HEK293T (cell line): Measurements from ENCODE around the gene RNF220.

Source experiments
- CTCF ChIA-PET: fragments of 350-600 bp; formaldehyde crosslinking; extraction: SDS; loops from one replicate; lab custom pipeline; 2021; ENCODE audit warnings: antibody characterized with exemption, inconsistent platforms; lab: Yijun Ruan, JAX
- POLR2A ChIA-PET: fragments of 350-600 bp; formaldehyde crosslinking; extraction: SDS; loops from one replicate; lab custom pipeline; 2020; ENCODE audit warnings: antibody characterized with exemption, inconsistent platforms; lab: Yijun Ruan, JAX
- DNase-seq: peaks from one replicate; pipeline ENCODE4 v3.0.0; 2012; ENCODE audit warnings: mixed read lengths; ENCODE audit errors: extremely low spot score
- ARNT ChIP-seq: fragments of 450-650 bp; IDR thresholded peaks from 2 replicates; pipeline ENCODE4 v1.6.1; 2017; ENCODE audit warnings: mild to moderate bottlenecking
- BHLHE40 ChIP-seq: fragments of 450-650 bp; IDR thresholded peaks from 2 replicates; pipeline ENCODE4 v1.6.1; 2016; ENCODE audit warnings: mild to moderate bottlenecking, moderate library complexity, borderline replicate concordance
- CTBP1 ChIP-seq: fragments of 450-650 bp; IDR thresholded peaks from 2 replicates; pipeline ENCODE4 v1.6.1; 2016; ENCODE audit warnings: borderline replicate concordance
- ELF4 ChIP-seq: fragments of 450-650 bp; IDR thresholded peaks from 2 replicates; pipeline ENCODE4 v1.6.1; 2017; ENCODE audit warnings: antibody characterized with exemption
- FOXA1 ChIP-seq: fragments of 450-650 bp; IDR thresholded peaks from 2 replicates; pipeline ENCODE4 v1.6.1; 2016; ENCODE audit warnings: mild to moderate bottlenecking
- FOXK2 ChIP-seq: fragments of 450-650 bp; IDR thresholded peaks from 2 replicates; pipeline ENCODE4 v1.6.1; 2016; ENCODE audit warnings: mild to moderate bottlenecking
- FOXM1 ChIP-seq: fragments of 450-650 bp; IDR thresholded peaks from 2 replicates; pipeline ENCODE4 v1.6.1; 2017; ENCODE audit warnings: mild to moderate bottlenecking, borderline replicate concordance
- HDGF ChIP-seq: fragments of 450-650 bp; IDR thresholded peaks from 2 replicates; pipeline ENCODE4 v1.6.1; 2017; ENCODE audit warnings: antibody characterized with exemption, borderline replicate concordance
- L3MBTL2 ChIP-seq: fragments of 450-650 bp; conservative IDR thresholded peaks from 2 replicates; pipeline ENCODE4 v1.6.1; 2016; ENCODE audit warnings: mild to moderate bottlenecking
- LEF1 ChIP-seq: fragments of 450-650 bp; IDR thresholded peaks from 2 replicates; pipeline ENCODE4 v1.6.1; 2017; ENCODE audit warnings: mild to moderate bottlenecking, borderline replicate concordance
- NFRKB ChIP-seq: fragments of 450-650 bp; IDR thresholded peaks from 2 replicates; pipeline ENCODE4 v1.6.1; 2016; ENCODE audit warnings: mild to moderate bottlenecking, moderate library complexity
- SP1 ChIP-seq: fragments of 450-650 bp; IDR thresholded peaks from 2 replicates; pipeline ENCODE4 v1.6.1; 2017
- SUZ12 ChIP-seq: fragments of 450-650 bp; IDR thresholded peaks from 2 replicates; pipeline ENCODE4 v1.6.1; 2016; ENCODE audit warnings: mild to moderate bottlenecking
- TARDBP ChIP-seq: fragments of 450-650 bp; IDR thresholded peaks from 2 replicates; pipeline ENCODE4 v1.6.1; 2016
- ZNF384 ChIP-seq: fragments of 450-650 bp; IDR thresholded peaks from 2 replicates; pipeline ENCODE4 v1.6.1; 2016
- TF ChIP-seq, protein P1 (sequence below): fragments of 450-650 bp; IDR thresholded peaks from 2 replicates; pipeline ENCODE4 v1.6.1; 2016

The RNF220 gene

DNA sequence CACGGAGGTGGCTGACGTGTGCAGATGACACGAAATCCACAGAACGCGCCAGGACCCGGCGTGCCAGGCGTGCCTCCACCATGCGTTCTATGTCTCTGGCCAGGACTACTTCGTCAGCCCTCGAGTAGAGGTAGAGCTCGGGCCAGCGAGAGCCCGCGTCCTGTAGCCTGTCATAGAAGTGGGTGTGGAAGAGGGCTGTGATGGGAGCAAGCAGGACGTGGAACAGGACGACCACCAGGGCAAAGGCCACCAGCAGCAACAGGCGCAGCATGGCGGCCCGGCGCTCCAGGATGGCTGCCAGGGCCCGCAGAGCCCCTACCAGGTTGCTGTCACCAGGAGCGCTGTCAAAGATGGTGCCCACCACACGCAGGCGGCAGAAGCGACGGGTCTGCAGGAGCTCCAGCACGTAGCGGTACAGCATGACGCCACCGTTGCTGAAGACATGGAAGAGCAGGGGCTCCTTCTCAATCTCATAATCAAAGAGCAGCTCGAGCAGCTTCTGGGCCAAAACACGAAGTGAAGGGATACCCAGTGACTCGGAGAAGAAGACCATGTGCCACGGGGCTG is 249.6 kb downstream of the RNF220 start:
- TF ChIP-seq FOXM1 (no peak), FOXK2 (no peak), LEF1 (no peak), BHLHE40 (no peak), NFRKB (no peak), FOXA1 (no peak), SP1 (no peak), L3MBTL2 (no peak), CTBP1 (no peak), HDGF (no peak), ELF4 (no peak), TARDBP (no peak), ARNT (no peak), SUZ12 (no peak), ZNF384 (no peak)
- TF ChIP-seq, protein P1, sequence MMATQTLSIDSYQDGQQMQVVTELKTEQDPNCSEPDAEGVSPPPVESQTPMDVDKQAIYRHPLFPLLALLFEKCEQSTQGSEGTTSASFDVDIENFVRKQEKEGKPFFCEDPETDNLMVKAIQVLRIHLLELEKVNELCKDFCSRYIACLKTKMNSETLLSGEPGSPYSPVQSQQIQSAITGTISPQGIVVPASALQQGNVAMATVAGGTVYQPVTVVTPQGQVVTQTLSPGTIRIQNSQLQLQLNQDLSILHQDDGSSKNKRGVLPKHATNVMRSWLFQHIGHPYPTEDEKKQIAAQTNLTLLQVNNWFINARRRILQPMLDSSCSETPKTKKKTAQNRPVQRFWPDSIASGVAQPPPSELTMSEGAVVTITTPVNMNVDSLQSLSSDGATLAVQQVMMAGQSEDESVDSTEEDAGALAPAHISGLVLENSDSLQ, result no peak
- DNase-seq, result no peak
- ChIA-PET POLR2A (interaction anchor here (1.7 kb wide), 1 partner anchor 67 kb away, joined by 5 read pairs; no protein-coding TSS in a partner anchor), CTCF (interaction anchor here (1.2 kb wide), 1 partner anchor 51 kb away, joined by 4 read pairs; no protein-coding TSS in a partner anchor)

GRCh38 chr1:44655609-44656008 is 250.6 kb downstream of the RNF220 start:
- POLR2A ChIA-PET, result interaction anchor here (0.6 to 1.7 kb wide), 2 partner anchors 24 to 66 kb away, joined by 3 to 5 read pairs; no protein-coding TSS in a partner anchor
- TF ChIP-seq BHLHE40, result no peak
- TF ChIP-seq TARDBP, result no peak
- no peak for TF ChIP-seq ARNT
- CTCF ChIA-PET, result interaction anchor here (1.0 to 1.2 kb wide), 2 partner anchors 52 to 95 kb away, joined by 3 to 4 read pairs; no protein-coding TSS in a partner anchor
- peak; percentile 62 for DNase-seq

DNA sequence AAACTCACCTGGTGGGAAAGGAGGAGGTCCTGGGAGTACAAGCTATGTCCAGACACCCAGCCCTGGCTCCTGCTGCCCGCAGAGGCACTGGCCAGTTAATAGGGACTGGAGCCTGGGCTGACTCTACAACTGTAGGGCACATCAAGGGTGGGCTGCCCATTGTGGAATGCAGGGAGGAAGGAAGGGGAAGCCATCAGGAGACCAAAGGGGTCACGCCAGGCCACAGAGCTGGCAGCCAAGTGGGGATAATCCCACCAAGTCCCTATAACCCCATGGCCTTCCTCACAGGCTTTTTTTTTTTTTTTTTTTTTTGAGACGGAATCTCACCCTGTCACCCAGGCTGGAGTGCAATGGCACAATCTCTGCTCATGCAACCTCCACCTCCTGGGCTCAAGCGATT is 254.5 kb downstream of the RNF220 start:
- no peak for DNase-seq
- POLR2A ChIA-PET, result interaction anchor here (1.0 kb wide), 1 partner anchor 62 kb away, joined by 3 read pairs; no protein-coding TSS in a partner anchor
- CTCF ChIA-PET, result interaction anchor here (0.8 kb wide), 1 partner anchor 13 kb away, joined by 3 read pairs; no protein-coding TSS in a partner anchor
- no peak for TF ChIP-seq SUZ12
- TF ChIP-seq FOXK2, result no peak
- no peak for TF ChIP-seq NFRKB
- TF ChIP-seq ELF4, result no peak
- no peak for TF ChIP-seq HDGF
- no peak for TF ChIP-seq TARDBP
- no peak for TF ChIP-seq ARNT
- TF ChIP-seq L3MBTL2, result no peak
- no peak for TF ChIP-seq CTBP1
- TF ChIP-seq FOXA1, result no peak
- TF ChIP-seq BHLHE40, result no peak
- no peak for TF ChIP-seq LEF1
- TF ChIP-seq SP1, result no peak
- no peak for TF ChIP-seq ZNF384
- TF ChIP-seq, protein P1, result no peak
- TF ChIP-seq FOXM1, result no peak

GRCh38 chr1:44660176-44660575 is 255.1 kb downstream of the RNF220 start:
- POLR2A ChIA-PET, result no interaction called here
- CTCF ChIA-PET, result no interaction called here
- TF ChIP-seq SP1 (no peak), HDGF (no peak), ARNT (no peak)
- no peak for DNase-seq

DNA sequence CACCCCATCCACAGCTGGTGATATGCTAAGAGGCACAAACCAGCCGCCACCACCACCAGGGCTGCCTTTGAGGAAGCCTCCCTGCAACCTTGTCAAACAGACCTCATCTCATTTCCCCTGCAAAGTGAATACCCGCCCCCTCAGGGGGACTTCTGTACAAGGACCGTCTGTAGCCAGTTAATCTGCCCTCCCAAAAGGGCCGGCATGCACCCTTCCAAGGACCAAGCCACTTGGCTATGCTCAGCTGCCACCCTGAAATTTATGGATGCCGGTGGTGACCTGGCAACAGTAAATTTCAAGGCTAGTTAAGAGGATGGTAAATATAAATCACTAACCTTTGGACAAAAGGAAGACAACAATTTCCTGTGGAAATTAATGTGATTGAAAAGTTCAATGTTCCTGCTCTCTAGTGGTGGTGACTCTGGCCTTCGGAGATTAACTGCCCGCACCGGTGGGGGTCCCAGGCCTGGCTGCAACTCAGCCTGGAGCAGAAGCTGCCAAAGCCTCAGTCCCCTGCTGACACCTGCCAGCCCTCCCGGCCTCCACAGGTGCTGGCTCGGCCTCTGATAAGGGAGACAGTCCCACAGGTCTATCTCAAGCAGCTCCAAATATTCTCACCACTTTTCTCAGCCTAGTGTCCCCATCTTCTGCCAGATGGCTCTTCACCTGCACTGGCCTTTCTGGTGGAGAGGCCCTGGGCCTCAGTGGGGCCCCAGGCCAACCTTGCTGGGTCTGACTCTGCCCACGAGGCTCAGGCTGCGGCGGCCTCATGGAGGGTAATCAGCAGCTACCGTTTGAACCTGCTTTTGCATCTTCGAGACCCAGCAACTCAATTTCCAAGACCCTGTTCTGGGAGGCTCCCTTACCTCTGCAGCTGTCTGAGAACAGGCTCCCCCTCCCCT is 257.0 kb downstream of the RNF220 start:
- POLR2A ChIA-PET, result no interaction called here
- CTCF ChIA-PET, result interaction anchor here (0.6 to 1.2 kb wide), 3 partner anchors 10 to 492 kb away, joined by 3 to 4 read pairs (median 4); no protein-coding TSS in a partner anchor
- no peak for TF ChIP-seq SP1
- no peak for TF ChIP-seq ELF4
- no peak for TF ChIP-seq FOXA1
- DNase-seq, result no peak

DNA sequence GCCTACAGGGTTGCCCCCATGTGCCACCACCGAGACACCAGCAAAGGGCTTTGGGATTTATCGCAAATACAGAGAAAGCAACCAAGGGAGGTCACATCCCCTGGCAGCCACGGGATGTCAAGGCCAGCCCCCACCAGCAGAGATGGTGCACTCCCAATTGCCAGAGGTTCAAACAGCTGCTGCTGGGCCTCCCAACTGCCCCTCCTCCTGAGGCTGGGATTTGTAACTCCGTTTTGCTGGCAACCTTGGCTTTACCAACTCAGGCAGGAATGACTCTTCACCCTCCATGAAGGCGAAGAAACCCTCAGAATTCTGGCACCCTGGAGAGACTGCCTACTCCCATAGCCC is 257.6 kb downstream of the RNF220 start:
- DNase-seq, result no peak
- POLR2A ChIA-PET, result no interaction called here
- CTCF ChIA-PET, result interaction anchor here (0.6 to 1.2 kb wide), 2 partner anchors 11 to 492 kb away, joined by 3 to 4 read pairs; no protein-coding TSS in a partner anchor
- TF ChIP-seq LEF1, result no peak
- TF ChIP-seq BHLHE40, result no peak
- no peak for TF ChIP-seq ZNF384
- TF ChIP-seq FOXK2, result no peak

DNA sequence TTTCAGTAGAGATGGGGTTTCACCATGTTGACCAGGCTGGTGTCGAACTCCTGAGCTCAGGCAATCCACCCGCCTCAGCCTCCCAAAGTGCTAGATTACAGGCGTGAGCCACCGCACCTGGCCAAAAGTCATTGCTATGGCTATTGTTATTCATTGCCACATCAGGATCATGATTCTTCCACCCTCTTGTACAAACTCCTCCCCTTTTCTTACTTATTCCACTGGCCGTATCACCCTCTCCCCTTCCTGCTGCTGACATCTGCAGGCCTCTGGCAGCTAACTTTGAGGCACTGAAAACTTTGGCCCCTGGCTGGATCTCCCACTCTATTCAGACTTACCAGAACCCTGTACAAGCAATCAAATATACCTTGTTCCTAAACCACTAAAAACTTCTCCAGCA is 258.4 kb downstream of the RNF220 start:
- POLR2A ChIA-PET, result no interaction called here
- DNase-seq, result no peak
- CTCF ChIA-PET, result no interaction called here
- TF ChIP-seq L3MBTL2 (no peak), NFRKB (no peak), TARDBP (no peak), LEF1 (no peak), SUZ12 (no peak), HDGF (no peak), ARNT (no peak), BHLHE40 (no peak), ZNF384 (no peak), ELF4 (no peak), CTBP1 (no peak)
- TF ChIP-seq, protein P1, result no peak
